Muscle of back (tissue), 13 donors: Measurements from ENCODE around the gene TBC1D22A. TPM values are rescaled to one million over a fixed set of nuclear protein-coding genes. Genes with fewer than 3 reads are reported as not detected.
"Not testable (repeated sequence)": the region's sequence is repeated elsewhere in the genome, so short reads cannot be mapped to it uniquely, and the experiment has no call there.

ENCODE experiments used
- DNase-seq, 3 donors: peaks; one replicate each; pipeline versions ENCODE4 v3.0.0 to v3.0.0-alpha.2; 2013
- long read RNA-seq, 9 donors: transcript quantifications; one replicate each; lab custom pipeline, GENCODE V29; 2026
- polyA plus RNA-seq, 10 donors: library from polyadenylated mRNA; unstranded; fragments of 120-200 nt; gene quantifications; one replicate each; pipeline ENCODE4 v1.2.1, GENCODE V29; 2013; ENCODE audit not compliant: insufficient read length in 10 of 10

The TBC1D22A gene, protein sequence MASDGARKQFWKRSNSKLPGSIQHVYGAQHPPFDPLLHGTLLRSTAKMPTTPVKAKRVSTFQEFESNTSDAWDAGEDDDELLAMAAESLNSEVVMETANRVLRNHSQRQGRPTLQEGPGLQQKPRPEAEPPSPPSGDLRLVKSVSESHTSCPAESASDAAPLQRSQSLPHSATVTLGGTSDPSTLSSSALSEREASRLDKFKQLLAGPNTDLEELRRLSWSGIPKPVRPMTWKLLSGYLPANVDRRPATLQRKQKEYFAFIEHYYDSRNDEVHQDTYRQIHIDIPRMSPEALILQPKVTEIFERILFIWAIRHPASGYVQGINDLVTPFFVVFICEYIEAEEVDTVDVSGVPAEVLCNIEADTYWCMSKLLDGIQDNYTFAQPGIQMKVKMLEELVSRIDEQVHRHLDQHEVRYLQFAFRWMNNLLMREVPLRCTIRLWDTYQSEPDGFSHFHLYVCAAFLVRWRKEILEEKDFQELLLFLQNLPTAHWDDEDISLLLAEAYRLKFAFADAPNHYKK
- polyA plus RNA-seq, result 10 to 100 TPM; 10.6 to 14.9 (median 13.4) TPM
- long read RNA-seq, donor 1, transcript TBC1D22A-201 (13 exons, 3,787 nt), result major isoform, 5 of 5 reads
- long read RNA-seq, donor 1, partial matches to known transcripts, result 0 of 5 reads
- long read RNA-seq, donor 1, other reads (novel, unspliced or antisense), result 0 of 5 reads
- long read RNA-seq, donor 2, result 0 reads
- long read RNA-seq, donor 3, result 0 reads
- long read RNA-seq, donor 4, partial matches to known transcripts, result 0 of 1 reads
- long read RNA-seq, donor 4, other reads (novel, unspliced or antisense), result 0 of 1 reads
- long read RNA-seq, donor 5, result 0 reads
- long read RNA-seq, donor 6, transcript TBC1D22A-201 (13 exons, 3,787 nt), result major isoform, 5 of 5 reads
- long read RNA-seq, donor 6, partial matches to known transcripts, result 0 of 5 reads
- long read RNA-seq, donor 6, other reads (novel, unspliced or antisense), result 0 of 5 reads
- long read RNA-seq, donor 7, result 0 reads
- long read RNA-seq, donor 8, partial matches to known transcripts, result 0 of 3 reads
- long read RNA-seq, donor 8, other reads (novel, unspliced or antisense), result 0 of 3 reads
- long read RNA-seq, donor 9, result 0 reads

DNA sequence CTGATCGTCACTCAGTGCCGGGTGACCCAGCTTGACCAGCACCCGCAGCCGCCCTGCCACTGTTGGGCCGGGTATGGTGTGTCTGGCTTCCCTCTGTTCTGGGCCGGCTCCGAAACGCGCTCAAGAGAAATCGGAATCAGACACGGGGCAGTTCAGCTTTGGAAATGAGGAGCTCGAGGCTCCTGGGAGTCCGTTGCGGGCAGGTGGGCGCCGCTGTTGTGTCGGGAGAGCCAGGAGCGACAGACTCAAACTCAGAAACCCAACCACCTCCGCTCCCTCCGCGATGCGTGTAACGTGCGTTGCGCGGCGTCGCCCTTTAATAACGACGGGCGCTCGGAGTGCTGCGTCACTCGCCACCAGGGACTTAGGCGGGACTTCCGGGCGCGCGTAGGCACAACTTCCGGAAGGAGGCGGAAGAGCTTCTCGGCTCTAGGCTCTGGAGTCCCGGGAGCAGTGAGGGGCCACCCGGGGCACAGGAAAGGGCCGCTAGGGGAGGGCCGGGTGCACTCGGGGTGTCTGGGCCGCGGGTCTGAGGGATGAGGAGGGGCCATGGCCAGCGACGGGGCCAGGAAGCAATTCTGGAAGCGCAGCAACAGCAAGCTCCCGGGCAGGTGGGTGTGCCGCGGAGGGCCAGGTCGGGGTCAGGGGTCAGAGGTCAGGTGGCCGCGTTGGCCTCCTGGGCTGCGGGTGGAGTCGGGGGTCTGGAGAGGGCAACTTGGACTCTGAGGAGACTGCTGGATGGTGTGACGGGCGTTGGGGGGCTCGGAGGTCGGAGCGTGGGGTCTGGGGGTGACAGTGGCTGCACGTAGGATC is at the start of gene TBC1D22A:
Gene TBC1D22A, plus strand, starts transcription at position 413 of the 813 bp plus-strand sequence. Its CDS starts 137 bp downstream, at position 550.
- DNase-seq, result peak; percentile 94 to 98 (median 96)

DNA sequence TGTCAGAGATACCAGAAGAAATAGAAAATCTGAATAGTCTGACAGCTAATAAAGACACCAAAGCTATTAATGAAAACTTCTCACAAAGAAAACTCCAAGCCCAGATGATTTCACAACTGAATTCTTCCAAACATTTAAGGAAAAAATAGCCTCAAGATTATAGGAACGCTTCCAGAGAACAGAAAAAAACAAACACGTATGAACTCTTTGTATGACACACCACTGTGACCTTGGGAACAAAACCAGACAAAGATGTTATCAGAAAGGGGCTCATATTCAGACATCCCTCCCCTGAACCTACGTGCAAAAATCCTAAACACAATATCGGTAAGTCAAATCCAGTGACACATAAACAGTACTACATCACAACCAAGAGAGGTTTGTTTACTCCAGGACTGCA is 47.9 kb upstream of the TBC1D22A start:
- DNase-seq, result no peak

DNA sequence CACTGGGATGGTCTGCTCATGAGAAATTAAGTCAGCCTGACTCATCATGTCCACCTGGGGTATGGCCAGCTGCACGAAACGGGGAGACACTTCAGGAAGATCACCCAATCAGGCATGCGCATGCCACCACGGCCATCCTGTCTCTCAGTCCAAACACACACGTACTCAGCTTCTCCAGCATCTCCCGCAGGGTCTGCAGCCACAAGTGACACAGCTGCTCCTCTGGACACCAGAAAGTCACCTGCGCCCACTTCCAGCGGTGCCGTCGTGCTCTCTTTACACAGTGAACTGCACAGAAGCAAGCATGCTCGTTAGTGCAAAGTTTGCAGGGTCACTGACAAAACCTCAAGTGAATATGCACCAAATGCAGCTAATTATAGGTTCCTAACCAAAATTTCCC is 42.5 kb upstream of the TBC1D22A start:
- no peak for DNase-seq

DNA sequence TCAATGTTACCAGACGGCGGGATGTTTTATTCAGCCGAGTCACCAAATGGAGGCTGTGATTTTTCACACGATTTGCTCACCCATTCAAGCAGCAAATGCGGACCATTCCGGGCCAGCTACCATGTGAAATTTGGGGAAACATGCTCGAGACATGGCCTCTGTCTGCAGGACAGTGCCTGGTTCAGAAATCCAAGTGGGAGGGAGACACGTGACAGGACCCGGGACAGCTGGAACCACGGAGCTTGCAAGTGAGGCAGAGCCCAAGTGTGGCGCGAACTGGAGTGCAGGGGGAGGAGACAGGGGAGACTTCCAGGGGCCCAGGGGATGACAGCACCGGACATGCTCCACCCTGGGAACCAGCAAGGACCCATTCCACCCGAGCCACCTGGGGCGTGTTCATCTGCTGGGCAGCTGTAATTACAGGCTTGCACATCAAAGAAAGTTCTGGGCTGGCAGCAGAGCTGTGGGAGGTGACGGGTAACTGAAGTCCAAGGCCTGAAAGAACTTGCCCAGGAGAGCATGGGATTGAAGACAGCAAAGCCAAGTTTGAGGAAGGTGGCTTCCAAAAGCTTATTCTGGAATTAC is 40.9 kb upstream of the TBC1D22A start:
- DNase-seq, result no peak

DNA sequence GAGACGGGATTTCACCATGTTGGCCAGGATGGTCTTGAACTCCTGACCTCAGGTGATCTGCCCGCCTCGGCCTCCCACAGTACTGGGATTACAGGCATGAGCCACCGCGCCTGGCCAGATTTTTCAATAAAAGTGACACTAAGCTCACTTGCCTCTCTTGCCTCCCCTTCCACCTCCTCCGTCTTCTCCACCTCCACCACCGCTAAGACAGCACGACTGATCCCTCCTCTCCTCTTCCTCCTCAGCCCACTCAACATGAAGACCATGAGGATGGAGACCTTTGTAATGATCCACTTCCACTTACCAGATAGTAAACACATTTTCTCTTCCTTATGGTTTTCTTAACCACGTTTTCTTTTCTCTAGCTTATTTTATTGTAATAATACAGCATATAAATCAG is 38.6 kb upstream of the TBC1D22A start:
- DNase-seq, result no peak

DNA sequence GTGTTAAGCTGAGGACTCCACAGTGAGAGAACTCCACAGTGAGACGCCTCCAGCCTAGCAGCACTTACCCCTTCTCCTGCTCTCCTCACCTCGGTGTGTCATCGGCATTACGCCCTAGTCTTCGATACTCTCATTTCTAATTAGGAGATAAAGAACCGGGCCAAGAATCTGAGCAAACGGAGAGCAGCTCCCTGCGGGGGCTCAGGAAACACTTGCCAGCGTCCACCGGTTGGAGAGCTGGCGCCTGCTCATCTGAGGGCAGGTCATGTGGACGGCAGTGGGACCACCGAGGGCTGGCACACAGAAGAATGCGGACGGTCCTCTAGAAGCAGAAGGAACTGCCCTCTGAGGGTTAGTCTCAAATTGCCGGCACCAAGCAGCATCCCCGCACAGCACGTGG is 37.4 kb upstream of the TBC1D22A start:
- no peak for DNase-seq

DNA sequence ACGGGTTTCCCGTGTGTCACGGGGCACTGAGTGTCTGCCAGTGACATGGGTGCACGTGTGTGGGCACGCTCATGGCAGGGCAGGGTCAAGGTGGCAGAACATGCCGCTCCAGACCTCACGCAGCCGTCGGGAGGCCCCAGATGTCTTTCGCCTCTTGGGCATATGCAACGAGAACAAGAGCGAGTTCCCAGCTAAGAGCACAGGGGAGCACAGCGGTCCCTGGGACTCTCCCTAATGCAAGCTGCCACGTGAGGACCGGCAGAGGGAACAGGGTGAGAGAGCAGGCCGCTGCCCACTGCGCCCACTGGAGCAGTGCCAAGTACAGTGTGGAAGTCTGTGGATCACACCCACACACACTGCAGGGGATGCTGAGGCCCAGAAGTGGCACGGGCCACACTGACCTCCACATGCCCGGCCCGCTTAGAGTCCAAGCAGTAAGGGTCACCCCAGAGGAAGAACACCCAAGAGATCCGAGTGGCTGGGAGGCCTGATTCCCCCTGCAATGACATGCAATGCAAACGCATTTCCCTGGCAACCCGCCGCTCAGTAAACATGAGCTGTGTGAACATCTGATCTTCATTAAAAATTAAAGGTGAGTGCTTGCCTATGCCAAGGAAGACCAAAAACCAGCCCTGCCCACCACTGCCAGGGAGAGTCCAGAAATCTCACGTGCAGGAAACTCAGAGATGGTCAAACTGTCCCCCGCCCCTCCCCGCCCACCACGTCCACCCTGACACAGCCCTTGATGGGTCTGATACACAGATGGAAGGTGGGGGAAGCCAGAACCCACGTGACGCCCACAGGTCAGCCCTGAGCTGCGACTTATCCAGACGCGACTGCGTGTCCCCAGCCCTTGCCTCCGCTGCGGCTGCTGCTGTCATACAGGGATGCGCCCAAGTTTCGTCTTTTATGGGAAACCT is 36.1 kb upstream of the TBC1D22A start:
- DNase-seq, result no peak

DNA sequence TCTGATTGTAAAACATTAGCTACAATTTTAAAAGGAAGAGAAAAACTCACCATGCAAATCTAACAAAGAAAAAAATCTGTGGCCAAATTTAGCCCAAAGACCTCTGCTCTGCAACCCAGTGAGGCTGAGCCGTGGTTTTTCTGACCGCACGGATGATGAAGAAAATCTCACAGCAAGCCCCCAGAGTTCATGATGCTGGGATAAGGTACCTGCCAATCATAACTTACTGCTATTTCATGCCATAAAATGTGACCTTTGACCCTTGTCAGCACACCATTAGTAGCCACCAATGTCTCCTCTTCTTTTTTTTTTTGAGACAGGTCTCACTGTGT is 35.5 kb upstream of the TBC1D22A start:
- no peak for DNase-seq

DNA sequence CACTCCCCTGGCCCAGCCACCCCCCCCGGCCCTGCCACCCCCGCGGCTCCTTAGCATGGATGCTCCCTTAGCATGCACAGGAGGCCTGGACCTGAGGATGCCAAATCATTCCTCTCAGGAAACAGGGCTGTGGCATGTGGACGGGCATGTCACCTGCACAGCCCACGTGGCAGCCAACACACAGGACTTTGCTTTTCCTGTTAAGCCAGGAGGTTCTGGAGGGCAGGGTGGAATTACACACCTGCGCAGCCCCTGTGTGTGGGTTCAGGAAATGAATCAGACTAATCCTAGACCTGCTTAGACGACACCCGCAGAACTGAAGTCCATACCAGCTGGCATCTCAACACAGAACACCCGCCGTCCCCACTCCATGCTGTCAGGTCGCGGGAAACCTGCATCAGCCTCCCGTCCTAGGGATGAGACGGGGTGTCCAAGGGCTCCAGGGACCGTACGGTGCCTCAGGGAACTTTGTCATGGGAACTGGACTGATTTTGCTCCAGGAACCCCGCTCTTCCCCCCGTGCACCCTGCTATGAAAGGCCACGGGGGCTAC is 34.6 kb upstream of the TBC1D22A start:
- DNase-seq, result no peak

DNA sequence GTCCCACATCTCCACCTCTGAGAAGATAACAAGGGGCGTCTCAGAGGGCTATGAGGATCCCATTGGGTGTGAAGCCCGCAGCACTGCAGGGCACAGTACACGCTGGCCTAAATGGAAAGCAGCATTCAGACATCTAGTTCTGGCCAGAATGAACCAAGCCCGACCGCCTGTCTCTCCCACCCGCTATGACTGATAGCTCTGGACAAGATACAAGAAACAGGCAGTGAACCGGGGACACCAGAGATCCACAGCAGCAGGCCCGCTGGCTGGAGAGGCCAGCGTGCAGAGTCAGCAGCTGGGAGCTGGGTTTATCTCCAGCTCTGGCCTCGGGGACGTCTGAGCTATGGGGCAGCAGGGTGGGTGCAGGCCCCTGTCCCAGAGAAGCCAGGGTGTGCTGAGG is 34.0 kb upstream of the TBC1D22A start:
- no peak for DNase-seq

DNA sequence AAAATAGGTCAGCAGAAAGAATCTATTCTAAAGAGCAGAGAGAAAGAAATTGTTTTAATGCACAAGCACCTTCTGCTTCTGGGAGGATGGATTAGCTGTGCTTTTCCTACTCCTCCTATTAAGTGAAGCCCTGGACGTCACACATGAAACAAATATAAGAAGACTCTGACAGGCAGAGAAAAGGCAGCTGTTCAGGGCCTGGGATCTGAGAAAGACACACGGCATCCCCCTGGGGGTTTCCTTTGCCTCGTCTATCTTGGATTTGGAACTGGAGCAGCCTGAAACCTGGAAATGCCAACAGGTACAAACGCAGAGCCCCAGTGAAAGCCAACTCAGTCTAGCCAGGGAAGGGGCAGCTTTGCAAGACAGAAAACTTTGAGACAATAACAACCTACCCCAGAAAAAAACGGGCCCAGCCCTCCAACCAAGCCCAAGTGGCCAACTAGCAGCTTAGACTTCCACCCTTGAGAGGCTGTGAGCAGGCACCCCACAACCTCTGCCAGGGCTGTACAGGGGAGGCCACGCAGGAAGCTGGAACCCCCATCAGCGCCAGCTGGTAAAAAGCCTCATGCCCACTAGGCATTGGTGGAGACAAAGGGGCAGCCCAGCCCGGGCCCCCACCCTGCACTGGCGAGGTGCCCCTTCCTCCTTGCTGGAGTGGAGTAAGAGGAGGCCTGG is 31.7 kb upstream of the TBC1D22A start:
- no peak for DNase-seq

DNA sequence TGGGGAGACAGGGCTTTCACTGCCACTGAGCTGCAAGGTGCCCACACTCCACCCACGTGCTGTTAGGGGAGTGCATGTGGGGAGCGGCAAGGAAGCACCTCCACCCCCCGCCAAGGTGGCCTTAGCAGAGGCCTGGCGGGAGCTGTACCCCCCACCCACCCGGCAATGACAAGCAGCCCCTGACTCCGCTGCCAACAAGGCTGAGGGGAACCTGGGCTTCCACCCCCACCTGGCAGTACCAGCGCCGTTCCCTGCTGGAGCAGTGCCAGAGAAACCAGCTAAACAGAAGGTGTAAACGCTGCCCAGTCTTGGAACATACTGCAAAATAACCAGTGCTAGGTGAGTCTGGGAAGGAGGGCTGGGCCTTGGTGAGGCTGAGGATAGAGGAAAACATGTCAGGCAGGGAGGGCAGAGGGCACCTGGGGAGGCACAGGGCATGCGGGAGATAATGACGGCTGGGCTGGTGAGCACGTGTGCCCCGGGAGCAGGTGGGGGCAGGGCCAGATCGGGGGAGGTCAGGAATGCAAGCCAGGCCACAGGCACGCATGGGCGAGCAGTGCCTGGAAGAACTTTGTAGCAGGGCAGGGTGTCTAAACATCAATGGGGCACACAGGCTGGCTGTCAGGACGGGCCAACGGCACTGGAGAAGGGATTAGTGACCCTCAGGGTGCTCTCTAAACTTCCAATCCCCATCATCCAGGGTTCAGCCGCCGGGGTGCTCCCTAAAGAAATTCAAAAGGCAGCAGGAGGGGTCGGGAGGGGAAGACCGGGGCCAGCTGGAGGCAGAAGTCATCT is 31.0 kb upstream of the TBC1D22A start:
- DNase-seq, result no peak

DNA sequence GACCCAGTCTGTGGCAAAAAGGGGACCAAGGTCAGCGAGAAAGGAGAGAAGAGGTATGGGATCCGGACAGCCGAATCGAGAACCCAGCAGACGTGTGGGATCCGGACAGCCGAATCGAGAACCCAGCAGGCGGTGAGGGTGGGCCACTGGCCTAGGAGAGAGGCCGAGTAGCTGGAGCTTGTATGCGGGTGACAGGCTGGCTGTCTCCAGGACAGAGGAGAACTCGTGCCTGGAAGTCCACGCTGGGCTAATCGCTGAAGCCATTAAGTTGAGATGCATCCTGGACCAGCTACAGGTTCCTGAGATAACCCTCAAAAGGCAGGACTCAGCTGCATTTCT is 30.4 kb upstream of the TBC1D22A start:
- DNase-seq, result no peak

DNA sequence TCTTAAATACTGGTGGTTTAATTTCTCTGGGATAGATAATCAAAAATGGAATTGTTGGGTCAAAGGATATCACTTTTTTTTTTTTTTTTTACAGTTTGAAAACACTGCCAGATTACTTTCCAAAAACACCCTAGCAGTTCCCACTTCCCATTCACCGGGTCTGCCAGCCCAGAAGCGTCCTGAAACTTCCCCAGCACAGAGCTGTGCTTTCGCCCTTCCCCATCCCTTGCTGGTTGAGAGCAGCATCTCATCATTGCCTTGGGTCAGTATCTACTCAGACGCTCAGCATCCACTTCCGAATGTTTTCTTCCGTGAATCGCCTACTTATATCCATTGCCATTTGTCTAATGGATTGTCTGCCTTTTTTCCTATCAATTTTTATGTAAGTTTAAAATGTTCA is 29.9 kb upstream of the TBC1D22A start:
- no peak for DNase-seq

DNA sequence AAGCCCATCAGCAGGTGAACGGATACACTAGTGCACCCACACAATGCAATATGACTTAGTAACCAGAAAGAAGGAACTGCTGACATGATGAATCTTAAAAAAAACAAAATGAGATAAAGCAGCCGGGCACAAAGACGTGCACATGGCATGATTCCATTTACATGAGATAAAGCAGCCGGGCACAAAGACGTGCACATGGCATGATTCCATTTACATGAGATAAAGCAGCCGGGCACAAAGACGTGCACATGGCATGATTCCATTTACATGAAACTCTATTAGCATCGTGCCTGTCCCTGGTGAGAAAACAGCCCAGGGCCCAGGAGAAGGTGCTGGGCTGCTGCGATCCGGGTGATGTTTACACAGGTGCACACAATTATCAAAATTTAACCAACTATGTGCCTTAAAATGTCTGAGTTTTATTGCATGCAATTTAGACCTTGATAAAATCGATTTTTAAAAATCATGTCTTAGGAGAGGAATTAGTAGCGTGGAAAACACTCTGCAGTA is 28.2 kb upstream of the TBC1D22A start:
- not testable (repeated sequence) for DNase-seq

DNA sequence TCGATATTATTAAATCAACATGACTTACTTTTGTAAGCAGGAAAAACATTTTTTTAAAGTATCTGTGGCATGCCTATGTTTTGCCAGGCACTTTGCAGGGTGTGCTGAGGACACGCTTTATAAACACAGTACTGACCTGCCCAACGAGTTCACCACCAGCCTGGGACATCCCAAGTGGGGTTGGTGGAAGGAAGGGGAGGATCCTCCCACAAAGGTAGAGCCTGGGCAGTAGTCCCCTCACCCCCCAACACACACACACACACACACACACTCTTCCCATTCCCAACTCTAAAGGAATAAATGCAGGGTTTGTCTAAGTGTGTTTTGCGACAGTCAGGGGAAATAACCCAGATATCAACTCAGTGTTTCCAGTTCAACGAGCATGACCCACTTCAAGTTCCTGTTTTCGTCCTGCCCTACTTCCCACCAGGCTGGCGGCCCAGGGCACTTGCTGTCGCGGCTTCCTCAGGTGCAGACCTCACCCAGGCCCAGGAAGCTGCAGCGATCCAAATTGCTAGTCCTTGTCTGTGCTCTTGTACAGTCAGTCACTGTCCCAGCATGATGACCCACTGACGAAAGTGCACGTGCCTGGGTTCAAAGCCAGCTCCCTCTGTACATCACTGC is 27.5 kb upstream of the TBC1D22A start:
- DNase-seq, result no peak

DNA sequence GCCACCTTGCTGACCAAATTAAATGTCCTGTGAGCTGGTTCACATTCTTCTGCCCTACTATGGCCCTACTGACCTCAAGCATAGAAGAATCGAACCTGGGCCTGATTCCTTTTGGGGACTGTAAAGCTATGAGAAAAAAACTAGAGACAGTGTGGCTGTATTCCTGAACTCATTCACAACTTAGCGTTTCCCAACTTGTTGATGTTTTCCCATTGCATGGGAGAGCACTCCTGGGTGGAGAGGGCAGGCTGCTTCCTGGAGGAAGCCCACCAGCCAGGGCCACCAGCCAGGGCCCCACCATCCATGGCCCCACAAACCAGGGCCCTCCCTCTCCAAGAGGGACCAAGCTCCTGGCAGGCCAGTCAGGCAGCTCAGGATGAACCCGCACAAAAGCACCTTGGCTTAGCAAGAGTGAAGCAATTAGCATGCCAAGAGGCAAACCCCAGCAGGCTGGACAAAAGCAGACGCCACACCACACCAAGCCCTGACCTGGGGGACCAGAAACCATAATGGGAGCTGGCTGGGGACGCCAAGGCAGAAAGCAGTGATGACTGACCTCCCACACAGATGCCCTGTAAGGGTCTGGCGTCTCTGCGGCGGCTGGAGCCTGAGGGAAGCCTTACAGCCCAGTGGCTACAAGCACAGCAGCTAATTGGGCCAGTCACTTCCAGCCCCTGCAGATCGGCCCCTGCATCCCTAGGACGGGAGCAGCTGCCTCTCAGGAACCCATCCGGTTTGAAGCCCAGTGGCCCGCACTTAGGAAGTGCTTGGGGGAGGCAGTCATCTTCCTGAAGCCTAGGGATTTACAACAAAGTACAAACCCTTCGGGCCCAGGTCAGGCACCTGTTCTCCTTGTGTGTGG is 26.5 kb upstream of the TBC1D22A start:
- DNase-seq, result no peak
